ENCODE results near the gene ZKSCAN4. TPM values are rescaled to one million over a fixed set of nuclear protein-coding genes. Genes with fewer than 3 reads are reported as not detected.

Gene ZKSCAN4
- total and polyA plus RNA-seq, 2 of the 8 experiments (the other 6 are each of a cell fraction or from before 2014, with no cell fraction given): 2.2 to 6.6 TPM

DNA sequence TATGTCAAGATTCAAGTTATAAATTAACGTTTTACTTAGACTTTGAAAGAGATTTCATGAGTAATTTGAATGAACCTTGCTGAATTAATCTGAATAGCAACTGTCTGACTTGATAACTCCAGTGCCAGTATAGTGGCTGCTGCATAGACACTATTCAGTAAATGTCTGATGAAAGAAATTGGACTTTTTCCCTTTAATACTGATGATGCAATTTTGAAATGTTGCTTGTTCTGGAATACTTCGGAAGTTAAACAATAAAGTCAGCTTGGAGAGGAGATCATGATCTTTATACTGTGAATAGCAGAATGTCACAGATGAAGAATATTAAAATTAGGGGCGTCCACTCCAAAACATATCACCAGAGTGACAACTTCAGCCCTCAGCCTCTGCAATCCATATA is 25.7 kb upstream of the ZKSCAN4 start (continued):
- TF ChIP-seq, protein P1, sequence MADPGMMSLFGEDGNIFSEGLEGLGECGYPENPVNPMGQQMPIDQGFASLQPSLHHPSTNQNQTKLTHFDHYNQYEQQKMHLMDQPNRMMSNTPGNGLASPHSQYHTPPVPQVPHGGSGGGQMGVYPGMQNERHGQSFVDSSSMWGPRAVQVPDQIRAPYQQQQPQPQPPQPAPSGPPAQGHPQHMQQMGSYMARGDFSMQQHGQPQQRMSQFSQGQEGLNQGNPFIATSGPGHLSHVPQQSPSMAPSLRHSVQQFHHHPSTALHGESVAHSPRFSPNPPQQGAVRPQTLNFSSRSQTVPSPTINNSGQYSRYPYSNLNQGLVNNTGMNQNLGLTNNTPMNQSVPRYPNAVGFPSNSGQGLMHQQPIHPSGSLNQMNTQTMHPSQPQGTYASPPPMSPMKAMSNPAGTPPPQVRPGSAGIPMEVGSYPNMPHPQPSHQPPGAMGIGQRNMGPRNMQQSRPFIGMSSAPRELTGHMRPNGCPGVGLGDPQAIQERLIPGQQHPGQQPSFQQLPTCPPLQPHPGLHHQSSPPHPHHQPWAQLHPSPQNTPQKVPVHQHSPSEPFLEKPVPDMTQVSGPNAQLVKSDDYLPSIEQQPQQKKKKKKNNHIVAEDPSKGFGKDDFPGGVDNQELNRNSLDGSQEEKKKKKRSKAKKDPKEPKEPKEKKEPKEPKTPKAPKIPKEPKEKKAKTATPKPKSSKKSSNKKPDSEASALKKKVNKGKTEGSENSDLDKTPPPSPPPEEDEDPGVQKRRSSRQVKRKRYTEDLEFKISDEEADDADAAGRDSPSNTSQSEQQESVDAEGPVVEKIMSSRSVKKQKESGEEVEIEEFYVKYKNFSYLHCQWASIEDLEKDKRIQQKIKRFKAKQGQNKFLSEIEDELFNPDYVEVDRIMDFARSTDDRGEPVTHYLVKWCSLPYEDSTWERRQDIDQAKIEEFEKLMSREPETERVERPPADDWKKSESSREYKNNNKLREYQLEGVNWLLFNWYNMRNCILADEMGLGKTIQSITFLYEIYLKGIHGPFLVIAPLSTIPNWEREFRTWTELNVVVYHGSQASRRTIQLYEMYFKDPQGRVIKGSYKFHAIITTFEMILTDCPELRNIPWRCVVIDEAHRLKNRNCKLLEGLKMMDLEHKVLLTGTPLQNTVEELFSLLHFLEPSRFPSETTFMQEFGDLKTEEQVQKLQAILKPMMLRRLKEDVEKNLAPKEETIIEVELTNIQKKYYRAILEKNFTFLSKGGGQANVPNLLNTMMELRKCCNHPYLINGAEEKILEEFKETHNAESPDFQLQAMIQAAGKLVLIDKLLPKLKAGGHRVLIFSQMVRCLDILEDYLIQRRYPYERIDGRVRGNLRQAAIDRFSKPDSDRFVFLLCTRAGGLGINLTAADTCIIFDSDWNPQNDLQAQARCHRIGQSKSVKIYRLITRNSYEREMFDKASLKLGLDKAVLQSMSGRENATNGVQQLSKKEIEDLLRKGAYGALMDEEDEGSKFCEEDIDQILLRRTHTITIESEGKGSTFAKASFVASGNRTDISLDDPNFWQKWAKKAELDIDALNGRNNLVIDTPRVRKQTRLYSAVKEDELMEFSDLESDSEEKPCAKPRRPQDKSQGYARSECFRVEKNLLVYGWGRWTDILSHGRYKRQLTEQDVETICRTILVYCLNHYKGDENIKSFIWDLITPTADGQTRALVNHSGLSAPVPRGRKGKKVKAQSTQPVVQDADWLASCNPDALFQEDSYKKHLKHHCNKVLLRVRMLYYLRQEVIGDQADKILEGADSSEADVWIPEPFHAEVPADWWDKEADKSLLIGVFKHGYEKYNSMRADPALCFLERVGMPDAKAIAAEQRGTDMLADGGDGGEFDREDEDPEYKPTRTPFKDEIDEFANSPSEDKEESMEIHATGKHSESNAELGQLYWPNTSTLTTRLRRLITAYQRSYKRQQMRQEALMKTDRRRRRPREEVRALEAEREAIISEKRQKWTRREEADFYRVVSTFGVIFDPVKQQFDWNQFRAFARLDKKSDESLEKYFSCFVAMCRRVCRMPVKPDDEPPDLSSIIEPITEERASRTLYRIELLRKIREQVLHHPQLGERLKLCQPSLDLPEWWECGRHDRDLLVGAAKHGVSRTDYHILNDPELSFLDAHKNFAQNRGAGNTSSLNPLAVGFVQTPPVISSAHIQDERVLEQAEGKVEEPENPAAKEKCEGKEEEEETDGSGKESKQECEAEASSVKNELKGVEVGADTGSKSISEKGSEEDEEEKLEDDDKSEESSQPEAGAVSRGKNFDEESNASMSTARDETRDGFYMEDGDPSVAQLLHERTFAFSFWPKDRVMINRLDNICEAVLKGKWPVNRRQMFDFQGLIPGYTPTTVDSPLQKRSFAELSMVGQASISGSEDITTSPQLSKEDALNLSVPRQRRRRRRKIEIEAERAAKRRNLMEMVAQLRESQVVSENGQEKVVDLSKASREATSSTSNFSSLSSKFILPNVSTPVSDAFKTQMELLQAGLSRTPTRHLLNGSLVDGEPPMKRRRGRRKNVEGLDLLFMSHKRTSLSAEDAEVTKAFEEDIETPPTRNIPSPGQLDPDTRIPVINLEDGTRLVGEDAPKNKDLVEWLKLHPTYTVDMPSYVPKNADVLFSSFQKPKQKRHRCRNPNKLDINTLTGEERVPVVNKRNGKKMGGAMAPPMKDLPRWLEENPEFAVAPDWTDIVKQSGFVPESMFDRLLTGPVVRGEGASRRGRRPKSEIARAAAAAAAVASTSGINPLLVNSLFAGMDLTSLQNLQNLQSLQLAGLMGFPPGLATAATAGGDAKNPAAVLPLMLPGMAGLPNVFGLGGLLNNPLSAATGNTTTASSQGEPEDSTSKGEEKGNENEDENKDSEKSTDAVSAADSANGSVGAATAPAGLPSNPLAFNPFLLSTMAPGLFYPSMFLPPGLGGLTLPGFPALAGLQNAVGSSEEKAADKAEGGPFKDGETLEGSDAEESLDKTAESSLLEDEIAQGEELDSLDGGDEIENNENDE (IDR thresholded peaks at IDR 0.05; ENCODE audit: insufficient replicate concordance, low read length): no peak
- TF ChIP-seq, protein P2, sequence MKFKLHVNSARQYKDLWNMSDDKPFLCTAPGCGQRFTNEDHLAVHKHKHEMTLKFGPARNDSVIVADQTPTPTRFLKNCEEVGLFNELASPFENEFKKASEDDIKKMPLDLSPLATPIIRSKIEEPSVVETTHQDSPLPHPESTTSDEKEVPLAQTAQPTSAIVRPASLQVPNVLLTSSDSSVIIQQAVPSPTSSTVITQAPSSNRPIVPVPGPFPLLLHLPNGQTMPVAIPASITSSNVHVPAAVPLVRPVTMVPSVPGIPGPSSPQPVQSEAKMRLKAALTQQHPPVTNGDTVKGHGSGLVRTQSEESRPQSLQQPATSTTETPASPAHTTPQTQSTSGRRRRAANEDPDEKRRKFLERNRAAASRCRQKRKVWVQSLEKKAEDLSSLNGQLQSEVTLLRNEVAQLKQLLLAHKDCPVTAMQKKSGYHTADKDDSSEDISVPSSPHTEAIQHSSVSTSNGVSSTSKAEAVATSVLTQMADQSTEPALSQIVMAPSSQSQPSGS (IDR thresholded peaks at IDR 0.05; ENCODE audit: low read length): no peak
- TF ChIP-seq JUND (IDR thresholded peaks at IDR 0.05; ENCODE audit: low read length) (no peak), RAD21 (IDR thresholded peaks at IDR 0.05 in 1 of 2, conservative IDR thresholded peaks at IDR 0.05 in 1 of 2; ENCODE audit: low read depth in 2 of 2, low read length in 2 of 2) (no peak), SIRT6 (IDR thresholded peaks at IDR 0.05; ENCODE audit: low read length) (no peak)
